Measurements from ENCODE around the gene CSTF3.
"Not testable (repeated sequence)": the region's sequence is repeated elsewhere in the genome, so short reads cannot be mapped to it uniquely, and the experiment has no call there.

DNA sequence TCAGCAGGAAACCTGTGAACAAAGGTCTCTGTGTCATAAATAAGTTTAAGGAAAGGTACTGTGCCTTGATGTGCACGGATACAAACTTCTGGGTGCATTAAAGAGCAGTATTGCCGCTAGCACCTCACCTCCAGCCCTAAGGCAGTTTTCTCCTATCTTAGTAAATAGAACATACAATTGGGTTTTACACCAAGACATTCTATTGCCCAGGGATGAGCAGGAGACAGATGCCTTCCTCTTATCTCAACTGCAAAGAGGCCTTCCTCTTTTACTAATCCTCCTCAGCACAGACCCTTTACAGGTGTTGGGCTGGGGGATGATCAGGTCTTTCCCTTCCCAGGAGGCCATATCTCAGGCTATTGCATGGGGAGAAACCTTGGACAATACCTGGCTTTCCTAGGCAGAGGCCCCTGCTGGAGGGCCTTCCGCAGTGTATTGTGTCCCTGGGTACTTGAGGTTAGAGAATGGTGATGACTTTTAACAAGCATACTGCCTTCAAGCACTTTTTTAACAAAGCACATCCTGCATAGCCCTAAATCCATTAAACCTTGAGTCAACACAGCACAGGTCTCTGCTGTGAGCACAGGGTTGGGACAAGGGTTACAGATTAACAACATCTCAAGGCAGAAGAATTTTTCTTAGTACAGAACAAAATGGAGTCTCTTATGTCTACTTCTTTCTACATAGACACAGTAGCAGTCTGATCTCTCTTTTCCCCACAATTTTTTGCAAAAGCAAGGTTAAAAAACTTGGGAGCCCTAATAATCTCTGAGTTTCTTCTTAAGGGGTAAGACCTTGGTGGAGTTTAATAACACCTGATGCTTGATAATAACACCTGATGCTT, 111.5 kb downstream of the CSTF3 start:
- TF ChIP-seq, protein P1, sequence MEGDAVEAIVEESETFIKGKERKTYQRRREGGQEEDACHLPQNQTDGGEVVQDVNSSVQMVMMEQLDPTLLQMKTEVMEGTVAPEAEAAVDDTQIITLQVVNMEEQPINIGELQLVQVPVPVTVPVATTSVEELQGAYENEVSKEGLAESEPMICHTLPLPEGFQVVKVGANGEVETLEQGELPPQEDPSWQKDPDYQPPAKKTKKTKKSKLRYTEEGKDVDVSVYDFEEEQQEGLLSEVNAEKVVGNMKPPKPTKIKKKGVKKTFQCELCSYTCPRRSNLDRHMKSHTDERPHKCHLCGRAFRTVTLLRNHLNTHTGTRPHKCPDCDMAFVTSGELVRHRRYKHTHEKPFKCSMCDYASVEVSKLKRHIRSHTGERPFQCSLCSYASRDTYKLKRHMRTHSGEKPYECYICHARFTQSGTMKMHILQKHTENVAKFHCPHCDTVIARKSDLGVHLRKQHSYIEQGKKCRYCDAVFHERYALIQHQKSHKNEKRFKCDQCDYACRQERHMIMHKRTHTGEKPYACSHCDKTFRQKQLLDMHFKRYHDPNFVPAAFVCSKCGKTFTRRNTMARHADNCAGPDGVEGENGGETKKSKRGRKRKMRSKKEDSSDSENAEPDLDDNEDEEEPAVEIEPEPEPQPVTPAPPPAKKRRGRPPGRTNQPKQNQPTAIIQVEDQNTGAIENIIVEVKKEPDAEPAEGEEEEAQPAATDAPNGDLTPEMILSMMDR (IDR thresholded peaks at IDR 0.05 in 2 of 3, conservative IDR thresholded peaks at IDR 0.05 in 1 of 3; ENCODE audit: control insufficient read depth in 2 of 3, extremely low read depth in 1 of 3, insufficient read depth in 1 of 3, low read depth in 3 of 3, low read length in 3 of 3): not testable (repeated sequence)
- TF ChIP-seq BCL11A (IDR thresholded peaks at IDR 0.05; ENCODE audit: low read depth, low read length); NFYB (IDR thresholded peaks at IDR 0.05; ENCODE audit: insufficient read depth, low read depth, low read length); CBFB (IDR thresholded peaks at IDR 0.05; ENCODE audit: low read depth); EGR1 (IDR thresholded peaks at IDR 0.05; ENCODE audit: borderline replicate concordance in 1 of 2, low read depth in 2 of 2, low read length in 2 of 2); EZH2 (IDR thresholded peaks at IDR 0.05; ENCODE audit: borderline replicate concordance, control insufficient read depth, low read depth, low read length); POLR2A (IDR thresholded peaks at IDR 0.05; ENCODE audit: low read depth, low read length); FOS (IDR thresholded peaks at IDR 0.05; ENCODE audit: borderline replicate concordance, extremely low read depth, insufficient read length); CEBPB (IDR thresholded peaks at IDR 0.05; ENCODE audit: borderline replicate concordance in 1 of 2, low read depth in 2 of 2, low read length in 2 of 2); HDGF (IDR thresholded peaks at IDR 0.05): not testable (repeated sequence)
- TF ChIP-seq, protein P2, sequence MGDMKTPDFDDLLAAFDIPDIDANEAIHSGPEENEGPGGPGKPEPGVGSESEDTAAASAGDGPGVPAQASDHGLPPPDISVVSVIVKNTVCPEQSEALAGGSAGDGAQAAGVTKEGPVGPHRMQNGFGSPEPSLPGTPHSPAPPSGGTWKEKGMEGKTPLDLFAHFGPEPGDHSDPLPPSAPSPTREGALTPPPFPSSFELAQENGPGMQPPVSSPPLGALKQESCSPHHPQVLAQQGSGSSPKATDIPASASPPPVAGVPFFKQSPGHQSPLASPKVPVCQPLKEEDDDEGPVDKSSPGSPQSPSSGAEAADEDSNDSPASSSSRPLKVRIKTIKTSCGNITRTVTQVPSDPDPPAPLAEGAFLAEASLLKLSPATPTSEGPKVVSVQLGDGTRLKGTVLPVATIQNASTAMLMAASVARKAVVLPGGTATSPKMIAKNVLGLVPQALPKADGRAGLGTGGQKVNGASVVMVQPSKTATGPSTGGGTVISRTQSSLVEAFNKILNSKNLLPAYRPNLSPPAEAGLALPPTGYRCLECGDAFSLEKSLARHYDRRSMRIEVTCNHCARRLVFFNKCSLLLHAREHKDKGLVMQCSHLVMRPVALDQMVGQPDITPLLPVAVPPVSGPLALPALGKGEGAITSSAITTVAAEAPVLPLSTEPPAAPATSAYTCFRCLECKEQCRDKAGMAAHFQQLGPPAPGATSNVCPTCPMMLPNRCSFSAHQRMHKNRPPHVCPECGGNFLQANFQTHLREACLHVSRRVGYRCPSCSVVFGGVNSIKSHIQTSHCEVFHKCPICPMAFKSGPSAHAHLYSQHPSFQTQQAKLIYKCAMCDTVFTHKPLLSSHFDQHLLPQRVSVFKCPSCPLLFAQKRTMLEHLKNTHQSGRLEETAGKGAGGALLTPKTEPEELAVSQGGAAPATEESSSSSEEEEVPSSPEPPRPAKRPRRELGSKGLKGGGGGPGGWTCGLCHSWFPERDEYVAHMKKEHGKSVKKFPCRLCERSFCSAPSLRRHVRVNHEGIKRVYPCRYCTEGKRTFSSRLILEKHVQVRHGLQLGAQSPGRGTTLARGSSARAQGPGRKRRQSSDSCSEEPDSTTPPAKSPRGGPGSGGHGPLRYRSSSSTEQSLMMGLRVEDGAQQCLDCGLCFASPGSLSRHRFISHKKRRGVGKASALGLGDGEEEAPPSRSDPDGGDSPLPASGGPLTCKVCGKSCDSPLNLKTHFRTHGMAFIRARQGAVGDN (IDR thresholded peaks at IDR 0.05): not testable (repeated sequence)
- TF ChIP-seq, protein P3, sequence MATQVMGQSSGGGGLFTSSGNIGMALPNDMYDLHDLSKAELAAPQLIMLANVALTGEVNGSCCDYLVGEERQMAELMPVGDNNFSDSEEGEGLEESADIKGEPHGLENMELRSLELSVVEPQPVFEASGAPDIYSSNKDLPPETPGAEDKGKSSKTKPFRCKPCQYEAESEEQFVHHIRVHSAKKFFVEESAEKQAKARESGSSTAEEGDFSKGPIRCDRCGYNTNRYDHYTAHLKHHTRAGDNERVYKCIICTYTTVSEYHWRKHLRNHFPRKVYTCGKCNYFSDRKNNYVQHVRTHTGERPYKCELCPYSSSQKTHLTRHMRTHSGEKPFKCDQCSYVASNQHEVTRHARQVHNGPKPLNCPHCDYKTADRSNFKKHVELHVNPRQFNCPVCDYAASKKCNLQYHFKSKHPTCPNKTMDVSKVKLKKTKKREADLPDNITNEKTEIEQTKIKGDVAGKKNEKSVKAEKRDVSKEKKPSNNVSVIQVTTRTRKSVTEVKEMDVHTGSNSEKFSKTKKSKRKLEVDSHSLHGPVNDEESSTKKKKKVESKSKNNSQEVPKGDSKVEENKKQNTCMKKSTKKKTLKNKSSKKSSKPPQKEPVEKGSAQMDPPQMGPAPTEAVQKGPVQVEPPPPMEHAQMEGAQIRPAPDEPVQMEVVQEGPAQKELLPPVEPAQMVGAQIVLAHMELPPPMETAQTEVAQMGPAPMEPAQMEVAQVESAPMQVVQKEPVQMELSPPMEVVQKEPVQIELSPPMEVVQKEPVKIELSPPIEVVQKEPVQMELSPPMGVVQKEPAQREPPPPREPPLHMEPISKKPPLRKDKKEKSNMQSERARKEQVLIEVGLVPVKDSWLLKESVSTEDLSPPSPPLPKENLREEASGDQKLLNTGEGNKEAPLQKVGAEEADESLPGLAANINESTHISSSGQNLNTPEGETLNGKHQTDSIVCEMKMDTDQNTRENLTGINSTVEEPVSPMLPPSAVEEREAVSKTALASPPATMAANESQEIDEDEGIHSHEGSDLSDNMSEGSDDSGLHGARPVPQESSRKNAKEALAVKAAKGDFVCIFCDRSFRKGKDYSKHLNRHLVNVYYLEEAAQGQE (IDR thresholded peaks at IDR 0.05; ENCODE audit: low read depth, low read length): not testable (repeated sequence)
- TF ChIP-seq, protein P4, sequence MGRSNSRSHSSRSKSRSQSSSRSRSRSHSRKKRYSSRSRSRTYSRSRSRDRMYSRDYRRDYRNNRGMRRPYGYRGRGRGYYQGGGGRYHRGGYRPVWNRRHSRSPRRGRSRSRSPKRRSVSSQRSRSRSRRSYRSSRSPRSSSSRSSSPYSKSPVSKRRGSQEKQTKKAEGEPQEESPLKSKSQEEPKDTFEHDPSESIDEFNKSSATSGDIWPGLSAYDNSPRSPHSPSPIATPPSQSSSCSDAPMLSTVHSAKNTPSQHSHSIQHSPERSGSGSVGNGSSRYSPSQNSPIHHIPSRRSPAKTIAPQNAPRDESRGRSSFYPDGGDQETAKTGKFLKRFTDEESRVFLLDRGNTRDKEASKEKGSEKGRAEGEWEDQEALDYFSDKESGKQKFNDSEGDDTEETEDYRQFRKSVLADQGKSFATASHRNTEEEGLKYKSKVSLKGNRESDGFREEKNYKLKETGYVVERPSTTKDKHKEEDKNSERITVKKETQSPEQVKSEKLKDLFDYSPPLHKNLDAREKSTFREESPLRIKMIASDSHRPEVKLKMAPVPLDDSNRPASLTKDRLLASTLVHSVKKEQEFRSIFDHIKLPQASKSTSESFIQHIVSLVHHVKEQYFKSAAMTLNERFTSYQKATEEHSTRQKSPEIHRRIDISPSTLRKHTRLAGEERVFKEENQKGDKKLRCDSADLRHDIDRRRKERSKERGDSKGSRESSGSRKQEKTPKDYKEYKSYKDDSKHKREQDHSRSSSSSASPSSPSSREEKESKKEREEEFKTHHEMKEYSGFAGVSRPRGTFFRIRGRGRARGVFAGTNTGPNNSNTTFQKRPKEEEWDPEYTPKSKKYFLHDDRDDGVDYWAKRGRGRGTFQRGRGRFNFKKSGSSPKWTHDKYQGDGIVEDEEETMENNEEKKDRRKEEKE (IDR thresholded peaks at IDR 0.05): not testable (repeated sequence)

Measured in GM12878 (cell line).